ENCODE measurements around the gene ANTXR2.
A peak's percentile ranks its signal among the peaks of the same experiment; 100 is the strongest.

ANTXR2 gene

DNA sequence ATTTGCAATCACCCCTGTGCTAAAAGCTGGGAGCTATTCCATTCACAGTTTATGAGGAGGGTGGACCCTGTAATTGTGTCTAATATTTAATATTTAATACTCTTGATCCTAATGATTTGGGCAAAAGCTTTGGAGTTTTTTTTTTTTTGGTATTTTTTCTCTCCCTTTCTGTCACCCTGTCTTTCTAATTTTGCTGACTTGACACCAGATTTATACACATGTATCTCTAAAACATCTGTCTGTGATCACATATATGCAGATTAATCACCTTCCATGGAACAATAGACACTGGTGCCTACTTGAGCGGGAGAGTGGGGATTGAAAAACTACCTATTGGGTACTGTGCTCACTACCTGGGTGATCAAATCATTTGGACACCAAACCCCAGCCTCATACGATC lies 18.7 kb upstream of the ANTXR2 start:
- DNase-seq, result no peak

DNA sequence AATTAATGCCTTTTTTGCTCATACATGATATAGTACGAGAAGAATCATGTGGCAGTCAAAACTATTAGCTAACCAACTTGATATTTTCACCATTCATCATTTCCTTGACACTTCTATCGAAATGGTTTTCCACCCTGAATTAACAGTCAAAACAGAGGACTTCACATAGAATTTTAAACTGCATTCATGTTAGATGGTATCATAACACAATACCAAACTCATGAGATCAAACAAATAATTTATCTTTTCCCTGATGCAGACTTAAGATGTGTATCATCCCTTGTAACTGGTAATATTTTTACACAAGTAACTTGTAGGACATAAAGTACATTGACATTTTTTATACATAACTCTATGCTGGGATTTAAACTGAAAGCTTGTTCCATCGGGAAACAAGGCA lies 18.2 kb upstream of the ANTXR2 start:
- no peak for DNase-seq

DNA sequence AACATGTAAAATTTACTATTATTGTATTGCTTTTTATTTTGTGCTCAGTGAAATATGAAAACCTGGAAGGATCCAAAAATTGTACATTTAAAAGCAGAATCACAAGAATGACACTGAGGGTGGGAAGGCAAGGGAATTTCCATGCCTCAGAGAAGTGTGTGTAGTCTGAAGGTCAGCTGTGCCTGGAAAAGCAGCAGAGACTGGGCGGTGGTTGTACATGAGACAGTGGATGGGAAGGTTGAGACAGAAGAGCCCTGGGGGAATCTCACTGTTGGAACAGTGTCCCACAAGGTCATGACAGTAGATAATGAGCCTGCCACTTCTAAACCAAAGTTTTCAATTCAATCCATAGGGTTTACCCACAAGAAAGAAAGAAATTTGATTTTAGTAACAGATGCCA lies 17.1 kb upstream of the ANTXR2 start:
- DNase-seq, result no peak

DNA sequence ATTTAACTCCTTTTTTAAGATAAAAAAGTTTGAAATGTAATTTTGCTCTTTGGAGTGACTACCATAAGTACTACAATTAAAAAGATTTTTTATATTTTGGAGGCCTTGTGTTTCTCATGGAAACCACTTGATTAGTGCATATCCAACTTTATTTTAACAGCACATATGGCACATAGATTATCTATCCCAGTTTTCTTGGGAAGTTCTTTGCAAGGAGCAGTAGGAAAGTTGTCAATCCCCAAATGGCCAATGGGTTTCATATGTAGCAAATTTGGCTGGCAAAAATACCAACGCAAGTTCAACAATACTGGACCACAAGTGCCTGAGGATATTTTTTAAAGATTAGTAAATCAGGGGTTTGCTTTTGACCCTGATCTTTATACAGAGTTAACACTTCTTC lies 15.4 kb upstream of the ANTXR2 start:
- DNase-seq, result no peak

DNA sequence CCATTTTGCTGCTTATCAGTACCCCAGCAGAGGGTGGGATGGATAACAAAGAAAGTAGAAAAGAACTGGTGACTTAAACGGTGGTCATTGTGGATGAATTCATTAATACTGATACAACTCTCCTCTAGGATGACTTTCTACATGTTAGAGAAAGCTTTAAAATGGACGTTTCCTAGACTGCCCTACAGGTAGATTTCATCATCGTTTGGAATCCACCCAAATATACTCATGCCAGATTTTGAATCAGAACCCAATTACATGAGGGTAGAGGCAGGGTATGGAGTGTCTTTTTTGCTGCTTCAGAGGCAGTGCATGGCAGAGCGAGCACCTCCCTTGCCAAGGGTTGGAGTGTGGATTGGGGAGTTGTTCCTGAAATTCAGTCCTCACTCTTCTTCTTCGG lies 13.3 kb upstream of the ANTXR2 start:
- no peak for DNase-seq

DNA sequence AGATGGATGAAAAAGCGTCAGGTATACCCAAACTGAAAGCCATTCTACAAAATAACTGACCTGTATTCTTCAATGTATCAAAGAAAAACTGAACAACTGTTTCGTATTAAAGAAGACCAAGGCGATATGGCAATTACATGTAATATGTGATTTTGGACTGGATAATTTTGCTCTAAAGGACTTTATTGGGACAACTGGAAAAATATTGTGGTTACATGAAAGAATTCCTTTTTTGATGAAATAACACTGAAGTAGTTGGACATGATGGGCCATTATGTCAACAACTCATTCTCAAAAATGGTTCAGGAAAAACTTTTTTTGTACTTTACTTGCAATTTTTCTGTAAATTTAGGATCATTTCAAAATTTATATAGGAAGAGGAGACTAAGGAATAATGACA lies 12.1 kb upstream of the ANTXR2 start:
- no peak for DNase-seq

DNA sequence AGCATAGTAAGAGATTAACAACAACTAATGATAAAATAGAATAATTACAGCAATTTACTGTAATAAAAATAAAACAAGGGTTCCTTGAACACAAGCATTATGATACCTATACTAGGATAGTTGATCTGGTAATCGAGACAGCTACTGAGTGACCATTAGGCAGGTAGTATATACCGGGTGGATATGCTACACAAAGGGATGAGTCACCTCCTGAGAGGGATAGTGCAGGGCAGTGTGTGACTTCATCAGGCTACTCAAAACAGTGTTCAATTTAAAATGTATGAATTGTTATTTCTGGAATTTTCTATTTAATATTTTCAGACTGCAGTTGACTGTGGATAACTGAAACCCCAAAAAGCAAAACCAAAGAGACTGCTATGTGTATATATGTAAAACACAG lies 9.7 kb upstream of the ANTXR2 start:
- no peak for DNase-seq

DNA sequence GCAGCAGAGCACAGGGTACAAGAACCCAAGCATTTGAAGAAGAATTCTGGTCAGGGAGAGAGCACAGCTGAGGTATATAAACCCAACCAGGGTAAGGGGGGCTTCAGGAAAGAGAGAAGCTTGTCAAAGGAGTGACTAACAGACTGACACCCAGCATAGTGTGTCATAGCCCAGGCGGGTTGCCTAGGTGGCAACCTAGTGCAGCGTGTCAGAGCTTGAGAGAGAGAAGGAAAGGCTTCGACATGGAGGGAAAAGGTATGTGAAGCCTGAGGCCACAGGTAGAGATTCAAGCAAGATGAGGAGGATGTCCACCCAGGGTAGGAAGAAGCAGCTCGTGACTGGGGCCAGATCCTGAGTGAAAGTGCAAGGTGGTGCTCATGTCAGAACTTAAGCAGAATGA lies 8.5 kb upstream of the ANTXR2 start:
- no peak for DNase-seq

DNA sequence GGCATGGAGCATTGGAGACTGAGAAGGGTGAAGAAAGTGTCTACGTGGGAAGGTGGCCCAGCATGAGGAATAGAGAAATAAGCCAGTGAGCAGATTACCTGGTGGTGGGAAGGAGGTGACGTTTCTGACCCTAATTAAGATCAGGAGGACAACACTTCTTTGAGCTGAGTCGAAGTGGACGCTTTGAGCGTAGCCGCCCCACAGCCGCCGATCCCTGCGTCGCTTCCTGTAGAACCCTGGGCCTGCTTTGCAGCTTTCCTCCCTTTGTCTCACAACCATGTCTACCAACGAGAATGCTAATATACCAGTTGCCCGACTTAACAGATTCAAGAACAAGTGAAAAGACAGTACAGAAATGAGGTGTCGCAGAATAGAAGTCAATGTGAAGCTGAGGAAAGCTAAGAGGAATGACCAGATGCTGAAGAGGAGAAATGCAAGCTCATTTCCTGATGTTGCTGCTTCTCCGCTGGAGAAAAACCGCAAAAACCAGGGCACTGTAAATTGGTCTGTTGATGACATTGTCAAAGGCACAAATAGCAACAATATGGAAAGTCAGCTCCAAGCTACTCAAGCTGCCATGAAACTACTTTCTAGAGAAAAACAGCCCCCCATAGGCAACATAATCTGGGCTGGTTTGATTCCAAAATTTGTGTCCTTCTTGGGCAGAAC lies 6.4 kb upstream of the ANTXR2 start:
- DNase-seq, result no peak

DNA sequence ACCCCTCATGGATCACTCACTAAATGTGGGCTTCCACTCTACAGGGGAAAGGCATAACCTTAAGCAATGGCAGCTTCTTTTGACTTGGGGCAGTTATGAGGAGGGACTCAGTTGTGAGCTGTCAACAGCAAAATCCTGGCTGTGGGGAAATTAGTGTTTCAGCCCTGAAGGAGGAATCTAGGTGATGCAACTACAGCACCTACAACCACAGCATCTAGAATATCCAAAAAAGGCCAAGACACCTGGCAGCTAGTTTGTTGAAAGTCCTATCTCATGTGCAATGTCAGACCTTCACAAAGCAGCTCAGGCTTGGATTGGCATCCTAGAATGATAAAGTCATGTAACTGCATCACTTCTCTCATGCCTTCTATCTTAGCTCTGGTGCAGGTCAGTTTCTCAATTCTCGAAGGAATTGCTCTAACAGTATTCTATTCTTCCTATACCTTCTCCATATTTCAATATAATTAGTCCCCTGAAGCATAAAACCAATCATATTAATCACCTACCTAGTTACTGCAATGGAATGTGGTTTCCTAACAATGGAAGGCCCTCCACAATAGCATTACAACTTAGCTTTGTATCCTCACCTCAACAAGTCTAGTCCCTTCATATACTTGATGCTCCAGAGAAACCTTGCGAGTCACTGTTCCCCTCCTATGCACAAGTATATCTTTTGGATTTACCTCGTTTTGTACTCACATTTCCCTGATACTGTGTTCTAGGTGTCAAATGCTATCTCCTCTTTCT lies 5.5 kb upstream of the ANTXR2 start:
- DNase-seq, result no peak

DNA sequence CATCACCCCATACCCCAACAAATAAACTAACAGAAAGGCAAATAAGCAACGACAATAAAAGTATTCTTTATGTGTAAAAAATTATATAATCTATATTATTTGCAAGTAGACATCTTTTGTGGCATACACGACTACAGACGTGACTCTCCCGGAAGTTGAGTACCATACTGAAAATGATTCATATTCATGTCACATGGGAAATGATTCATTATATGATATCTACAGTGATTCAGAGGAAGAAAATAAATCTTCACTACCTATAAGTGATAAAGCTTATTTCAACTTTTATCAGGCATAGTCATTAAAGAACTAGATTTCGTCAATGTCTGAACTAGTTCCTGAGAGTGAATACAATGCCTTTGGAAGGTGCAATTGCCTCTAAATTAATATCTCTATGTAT lies 4.6 kb upstream of the ANTXR2 start:
- no peak for DNase-seq

DNA sequence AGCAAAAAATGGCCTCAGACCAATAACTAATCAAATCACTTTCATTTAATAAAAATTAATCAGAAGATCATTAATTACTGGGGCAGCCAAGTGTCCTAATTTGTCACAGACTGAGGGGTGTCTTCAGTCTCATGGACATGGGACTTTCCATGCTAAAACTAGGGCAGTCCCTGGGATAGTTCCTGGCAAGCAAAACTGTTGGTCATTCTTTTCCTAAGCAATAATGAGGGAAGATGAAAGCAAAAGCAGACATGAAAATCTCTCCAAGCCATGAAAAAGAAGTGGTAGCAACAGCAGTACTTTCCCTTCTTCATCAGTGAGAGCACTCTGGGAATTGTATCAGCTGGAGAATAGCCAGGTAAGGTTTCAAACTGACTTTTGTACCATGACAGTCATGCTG lies 3.7 kb upstream of the ANTXR2 start:
- no peak for DNase-seq

DNA sequence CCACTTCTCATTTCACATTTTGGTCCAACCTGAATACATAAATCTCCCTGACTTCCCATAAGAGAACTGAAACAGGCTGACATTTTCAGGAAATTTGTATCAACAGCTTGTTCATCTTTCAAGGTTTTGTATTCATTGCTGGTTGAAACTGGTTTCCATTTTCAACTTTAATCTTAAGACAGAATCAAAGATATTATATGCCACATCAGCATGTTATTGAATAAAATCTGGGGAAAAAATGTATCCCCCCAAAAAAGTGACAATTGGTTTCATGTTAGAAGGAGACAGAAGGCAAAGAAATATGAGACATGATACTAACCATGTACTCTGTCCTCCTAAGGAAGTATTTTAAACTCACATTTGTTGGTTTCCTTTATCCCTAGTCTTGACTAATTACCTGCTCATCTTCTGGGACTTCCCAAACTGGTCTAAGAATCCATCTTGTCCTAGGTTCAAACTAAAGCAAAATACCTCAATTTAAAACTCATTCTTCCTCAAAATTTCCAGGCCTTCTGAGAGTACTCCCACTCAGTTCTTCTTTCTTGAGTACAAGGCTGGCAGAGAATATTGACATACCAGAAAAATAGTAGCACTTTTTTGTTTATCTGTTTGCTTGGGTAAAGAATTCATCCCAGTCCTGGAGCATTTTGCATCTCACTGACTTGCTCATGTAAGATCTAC lies 3.1 kb upstream of the ANTXR2 start:
- no peak for DNase-seq

DNA sequence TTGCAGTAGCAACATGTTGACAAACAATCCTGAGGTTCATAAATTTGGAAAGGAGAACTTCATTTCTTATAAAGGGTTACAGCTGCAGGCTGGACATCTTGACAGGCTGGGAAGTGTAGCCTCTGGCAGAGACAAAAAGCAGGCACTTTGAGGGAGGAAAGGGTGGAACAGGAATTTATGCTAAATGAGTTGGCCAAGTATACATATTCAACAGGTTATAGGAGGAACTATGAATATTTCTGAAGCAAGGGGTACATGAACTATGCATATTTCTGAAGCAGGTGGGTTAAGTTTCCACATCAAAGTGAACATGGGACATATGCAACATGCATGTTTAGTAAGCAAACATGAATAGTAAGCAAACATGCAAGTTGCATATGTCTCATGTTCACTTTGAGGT lies 1.6 kb upstream of the ANTXR2 start:
- no peak for DNase-seq

DNA sequence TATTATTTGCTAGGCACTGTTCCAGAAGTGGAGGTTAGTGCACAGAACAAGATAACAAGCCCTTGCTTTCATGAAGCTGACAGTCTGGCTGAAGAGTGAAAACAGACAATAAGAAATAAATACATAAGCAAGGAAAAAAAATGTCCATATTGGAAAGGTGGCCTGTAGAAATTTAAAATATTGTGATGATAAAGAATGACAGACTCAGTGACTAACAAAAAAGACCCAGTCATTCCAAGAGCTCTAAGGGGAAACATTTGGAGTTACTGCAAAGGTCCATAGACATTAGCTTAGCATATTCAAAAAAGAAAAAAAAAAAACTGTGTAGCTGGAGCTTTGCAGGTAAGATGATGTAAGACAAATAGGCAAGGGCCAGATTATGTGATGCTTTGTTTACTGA lies 1.0 kb upstream of the ANTXR2 start:
- no peak for DNase-seq

DNA sequence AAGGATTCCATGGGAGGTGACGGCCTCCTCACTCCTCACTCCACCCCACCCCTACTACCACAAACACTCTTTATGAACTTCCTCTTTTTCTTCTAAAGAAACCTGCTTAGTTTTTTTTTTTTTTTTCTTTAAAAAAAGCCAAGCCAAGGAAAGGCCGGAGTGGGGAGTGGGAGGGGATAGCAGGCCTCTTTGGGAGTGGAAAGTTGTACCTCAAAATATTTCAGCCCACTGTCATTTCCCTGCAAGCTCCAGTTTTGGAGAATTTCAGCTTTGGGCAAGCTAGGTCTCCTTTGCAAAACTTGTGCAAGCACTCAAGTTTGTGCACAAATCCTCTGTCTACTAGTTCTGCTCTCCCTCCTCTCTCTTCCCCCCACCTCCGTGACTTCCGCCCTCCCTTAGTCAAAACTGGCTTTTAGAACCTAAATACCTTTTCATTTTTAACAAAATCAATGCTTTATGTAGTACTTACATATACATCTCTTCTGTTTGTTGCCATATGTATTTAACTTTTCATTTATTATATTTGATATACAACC lies 512 bp upstream of the ANTXR2 start:
- DNase-seq, result no peak

DNA sequence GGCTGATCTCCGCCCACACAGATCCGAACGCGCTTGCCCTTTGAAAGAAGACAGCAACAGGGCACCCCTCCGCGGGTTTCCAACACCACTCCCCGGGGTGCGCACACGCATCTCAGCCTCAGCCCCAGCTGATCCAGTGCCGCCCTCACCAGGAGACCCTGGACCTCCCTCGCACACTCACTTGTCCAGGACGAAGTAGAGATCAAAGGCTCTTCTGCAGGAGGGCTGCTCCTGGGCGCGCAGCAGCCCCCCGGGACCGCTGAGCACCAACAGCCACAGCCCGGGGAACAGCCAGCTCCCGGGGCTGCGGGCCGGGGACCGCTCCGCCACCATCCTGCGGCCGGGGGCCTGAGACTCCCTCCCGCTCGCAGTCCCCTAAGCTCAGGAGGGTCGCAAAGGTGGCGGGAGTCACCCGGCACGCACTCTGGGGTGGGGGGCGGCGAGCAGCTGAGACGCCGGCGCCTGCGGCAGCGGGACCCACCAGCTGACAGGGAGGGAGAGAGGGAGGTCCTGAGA lies 743 bp downstream of the ANTXR2 start:
- no peak for DNase-seq

DNA sequence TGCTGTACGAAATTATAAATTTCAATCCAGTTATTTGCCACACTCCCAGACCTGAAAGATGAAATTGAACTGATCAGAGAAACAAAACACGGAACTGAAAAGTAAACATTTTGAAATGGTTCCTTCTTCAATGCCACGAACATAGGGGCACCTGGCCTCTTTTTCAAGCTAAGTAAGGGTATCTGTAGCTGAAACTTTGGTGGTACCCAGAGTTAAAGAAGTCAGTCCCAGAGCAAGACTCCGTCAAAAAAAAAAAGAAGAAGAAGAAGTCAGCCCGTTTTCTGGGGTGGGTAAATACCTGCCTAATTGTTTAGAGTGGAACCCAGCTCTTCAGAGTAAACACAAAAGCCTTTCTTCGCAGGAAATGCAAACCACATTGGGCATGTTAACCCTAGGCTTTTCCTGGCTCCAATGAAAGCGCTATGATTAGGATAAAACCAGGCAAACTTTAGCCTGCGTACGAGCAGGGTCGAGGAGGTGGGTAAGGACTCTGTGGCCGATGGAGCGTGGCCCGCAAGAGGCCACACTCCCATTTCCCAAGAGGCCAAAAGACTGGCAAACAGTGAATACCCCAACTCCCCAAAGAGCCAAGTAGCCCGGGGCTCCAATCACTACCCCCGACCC lies 1.3 kb downstream of the ANTXR2 start:
- DNase-seq, result peak; percentile 68

DNA sequence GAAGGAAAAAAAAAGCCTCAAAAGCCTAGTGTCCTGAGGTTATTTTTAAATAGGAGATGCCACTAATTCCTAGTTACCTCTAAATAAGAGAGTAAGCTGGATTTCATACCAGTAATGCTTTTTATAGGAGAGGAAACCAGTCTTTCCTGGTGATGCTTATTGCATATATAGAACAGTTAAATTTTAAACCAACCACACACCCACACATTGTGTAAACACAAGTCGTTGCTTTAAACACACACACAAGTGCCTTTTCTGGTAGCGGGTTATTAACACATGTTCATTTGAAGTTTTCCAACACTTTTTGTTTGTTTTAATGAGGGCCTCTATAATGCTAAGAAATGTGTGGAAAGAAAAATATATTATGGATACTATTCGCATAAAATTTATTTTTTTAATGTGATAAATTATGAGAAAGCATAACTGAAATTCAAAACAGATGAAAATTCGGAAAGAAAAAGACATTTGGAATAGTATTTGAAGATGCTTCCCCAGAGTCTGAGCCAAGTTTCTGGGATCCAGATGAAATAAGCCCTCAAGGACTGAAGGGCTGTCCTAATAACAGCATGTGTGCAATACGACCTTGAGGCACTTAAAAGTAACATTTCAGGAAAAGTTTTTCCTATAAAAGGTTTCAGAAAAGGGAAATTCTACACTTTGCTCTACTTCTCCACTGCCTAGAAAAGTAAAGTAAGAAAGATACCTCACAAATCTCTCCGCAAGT lies 2.0 kb downstream of the ANTXR2 start:
- DNase-seq, result no peak

DNA sequence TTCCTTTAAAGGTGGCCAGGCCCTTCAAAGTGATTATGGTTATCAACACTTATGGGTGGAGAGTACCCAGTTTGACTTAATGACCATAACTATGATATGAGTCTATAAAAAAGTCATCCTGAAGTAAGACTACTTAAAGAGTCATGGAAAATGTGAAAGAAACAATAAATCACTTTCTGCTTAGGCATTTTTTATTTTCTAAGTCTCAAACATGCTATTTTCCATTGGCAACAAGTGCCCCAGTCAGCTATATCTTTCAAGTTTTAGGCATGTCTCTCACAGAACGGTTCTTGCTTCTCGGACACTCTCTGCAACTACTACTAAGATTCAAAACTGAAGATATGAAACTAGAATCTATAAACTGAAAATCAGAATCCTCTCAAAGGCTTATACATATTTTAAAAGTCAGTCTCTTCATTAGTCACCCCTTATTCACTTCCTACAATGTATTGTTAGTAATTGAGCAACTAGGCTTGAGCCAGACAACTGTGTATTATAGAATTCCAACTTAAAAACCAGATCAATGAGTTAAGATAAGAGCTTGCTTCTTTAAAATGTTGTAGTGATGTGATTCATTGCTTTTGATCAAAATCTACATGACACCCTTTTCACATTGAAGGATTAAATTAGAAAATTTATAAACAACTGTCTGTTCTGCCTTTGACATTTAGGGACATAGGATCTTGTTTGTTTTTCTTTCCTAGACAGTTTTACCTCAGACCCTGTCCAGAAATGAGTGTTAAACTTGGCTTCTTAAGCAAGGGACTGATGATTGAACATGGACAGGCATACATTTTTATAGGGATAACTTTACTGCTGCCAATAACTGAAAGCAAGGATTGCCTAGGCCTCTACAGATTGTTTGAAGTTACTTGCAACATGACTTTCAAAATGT lies 2.9 kb downstream of the ANTXR2 start:
- DNase-seq, result no peak

DNA sequence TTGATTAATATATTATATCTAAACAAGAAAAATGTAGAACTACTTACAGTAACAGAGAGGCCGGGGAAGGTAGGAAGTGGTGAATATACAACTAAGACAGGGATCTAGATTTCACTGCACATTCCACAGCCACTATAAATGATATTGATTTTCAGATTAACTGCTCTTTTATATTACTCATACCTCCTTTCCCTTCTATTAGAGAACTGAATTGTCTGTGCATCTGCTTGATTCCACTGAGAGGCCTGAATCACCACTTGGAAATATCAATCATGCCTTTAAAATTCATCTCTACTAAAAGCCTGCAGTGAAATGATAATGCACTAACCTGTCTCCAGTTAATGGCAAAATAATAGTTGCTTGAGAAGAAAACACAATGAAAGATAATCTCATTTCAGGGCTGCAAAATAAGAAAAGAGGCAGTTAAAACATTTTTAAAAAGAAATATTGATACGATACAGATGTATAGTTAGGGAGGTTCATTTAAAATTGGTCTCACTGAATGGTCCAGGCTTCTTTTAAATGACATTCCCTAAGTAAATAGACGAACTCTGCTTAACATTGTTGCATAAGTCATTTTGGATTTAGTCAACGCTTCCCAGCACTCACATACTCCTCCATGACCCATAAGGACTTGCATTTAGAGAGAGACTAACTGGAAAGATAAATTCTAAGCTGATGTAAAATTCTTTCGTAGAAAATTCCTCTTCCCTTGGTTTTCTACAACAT lies 3.8 kb downstream of the ANTXR2 start:
- no peak for DNase-seq

Data from islet precursor cell (in vitro differentiated cells).